Neural cell (in vitro differentiated cells): ENCODE data around the gene NPW. TPM values are rescaled to one million over a fixed set of nuclear protein-coding genes. Genes with fewer than 3 reads are reported as not detected.

ENCODE experiments used
- H2AFZ ChIP-seq: fragments of 200-600, 300-800 bp; sonication (generic), shearing (Covaris generic); 2 replicates; pipeline ENCODE4 v1.6.0; 2014; ENCODE audit warnings: low read depth, mild to moderate bottlenecking, antibody characterized with exemption, low read length, moderate library complexity
- H3F3A ChIP-seq: fragments of 200-600 bp; shearing (Covaris generic); 2 replicates; pipeline ENCODE4 v1.6.1; 2016; ENCODE audit warnings: mild to moderate bottlenecking, moderate library complexity, mixed read lengths, antibody characterized with exemption, low read length; ENCODE audit not compliant: insufficient read depth, poor library complexity, severe bottlenecking
- H3K27ac ChIP-seq: fragments of 200-600, 300-800 bp; sonication (generic), shearing (Covaris generic); 2 replicates; pipeline ENCODE4 v1.5.1; 2014; ENCODE audit warnings: mild to moderate bottlenecking, low read length, moderate library complexity
- H3K27me3 ChIP-seq: fragments of 300-800, 200-600 bp; sonication (generic), shearing (Covaris generic); 2 replicates; pipeline ENCODE4 v1.6.0; 2014; ENCODE audit warnings: mild to moderate bottlenecking, low read depth, low read length, moderate library complexity; ENCODE audit not compliant: insufficient read depth
- H3K36me3 ChIP-seq: fragments of 300-800, 200-600 bp; sonication (generic), shearing (Covaris generic); 2 replicates; pipeline ENCODE4 v1.5.1; 2014; ENCODE audit warnings: mild to moderate bottlenecking, antibody characterized with exemption, low read length, moderate library complexity; ENCODE audit not compliant: insufficient read depth
- H3K4me2 ChIP-seq: fragments of 300-800, 200-600 bp; sonication (generic), shearing (Covaris generic); 2 replicates; pipeline ENCODE4 v1.6.0; 2014; ENCODE audit warnings: mild to moderate bottlenecking, low read length
- H3K4me3 ChIP-seq: fragments of 300-800, 200-600 bp; sonication (generic), shearing (Covaris generic); 2 replicates; pipeline ENCODE4 v1.5.1; 2014; ENCODE audit warnings: mild to moderate bottlenecking, low read length, moderate library complexity
- H3K79me2 ChIP-seq: fragments of 200-600 bp; shearing (Covaris generic); replicated peaks from 2 replicates; pipeline ENCODE4 v1.6.0; 2014; ENCODE audit warnings: mild to moderate bottlenecking, low read length, moderate library complexity; ENCODE audit not compliant: insufficient read depth
- H3K9ac ChIP-seq: fragments of 300-800, 200-600 bp; sonication (generic), shearing (Covaris generic); 2 replicates; pipeline ENCODE4 v1.6.1; 2016; ENCODE audit warnings: mild to moderate bottlenecking, low read length, mixed read lengths
- H3K9me2 ChIP-seq: fragments of 200-600 bp; shearing (Covaris generic); 2 replicates; pipeline ENCODE4 v1.6.1; 2016; ENCODE audit warnings: mild to moderate bottlenecking, low read length, mixed read lengths; ENCODE audit not compliant: insufficient read depth
- H3K9me3 ChIP-seq: fragments of 200-600, 300-800 bp; sonication (generic), shearing (Covaris generic); 2 replicates; pipeline ENCODE4 v1.6.1; 2016; ENCODE audit warnings: mild to moderate bottlenecking, mixed run types, low read length, moderate library complexity, mixed read lengths
- H4K20me1 ChIP-seq: fragments of 200-600 bp; shearing (Covaris generic); 2 replicates; pipeline ENCODE4 v1.6.1; 2016; ENCODE audit warnings: mild to moderate bottlenecking, mixed run types; ENCODE audit not compliant: insufficient read depth
- CTCF ChIP-seq: fragments of 450-650 bp; IDR thresholded peaks from 2 replicates; pipeline ENCODE4 v1.5.1; 2014; ENCODE audit warnings: antibody characterized with exemption, mild to moderate bottlenecking, moderate library complexity; ENCODE audit not compliant: poor library complexity, severe bottlenecking
- EP300 ChIP-seq: fragments of 450-650 bp; conservative IDR thresholded peaks from 2 replicates; pipeline ENCODE4 v1.6.1; 2014; ENCODE audit warnings: antibody characterized with exemption, mild to moderate bottlenecking, moderate library complexity; ENCODE audit not compliant: poor library complexity, severe bottlenecking
- EZH2 ChIP-seq: fragments of 200-600, 300-800 bp; shearing (Covaris generic), sonication (generic); IDR thresholded peaks from 2 replicates; pipeline ENCODE4 v1.6.1; 2014; ENCODE audit warnings: antibody characterized with exemption, low read length, borderline replicate concordance, mild to moderate bottlenecking; ENCODE audit not compliant: insufficient read depth, poor library complexity, severe bottlenecking
- MXI1 ChIP-seq: fragments of 450-650 bp; conservative IDR thresholded peaks from 2 replicates; pipeline ENCODE4 v1.6.1; 2014; ENCODE audit warnings: antibody characterized with exemption, mild to moderate bottlenecking; ENCODE audit not compliant: poor library complexity, severe bottlenecking
- POLR2AphosphoS5 ChIP-seq: IDR thresholded peaks from 2 replicates; pipeline ENCODE4 v1.6.1; 2012
- RAD21 ChIP-seq: fragments of 450-650 bp; conservative IDR thresholded peaks from 2 replicates; pipeline ENCODE4 v1.6.1; 2014; ENCODE audit warnings: antibody characterized with exemption, mild to moderate bottlenecking, moderate library complexity
- SMC3 ChIP-seq: fragments of 450-650 bp; conservative IDR thresholded peaks from 2 replicates; pipeline ENCODE4 v1.6.1; 2014; ENCODE audit warnings: antibody characterized with exemption, mild to moderate bottlenecking, moderate library complexity; ENCODE audit not compliant: poor library complexity
- TAF1 ChIP-seq: IDR thresholded peaks from 2 replicates; pipeline ENCODE4 v1.6.1; 2012; ENCODE audit warnings: low read depth
- polyA plus RNA-seq: library from polyadenylated mRNA; depleted of rRNA; stranded (reverse); fragments of >200 nt; gene quantifications from 2 replicates; pipeline ENCODE4 v1.2.3, GENCODE V29; 2014
- TF ChIP-seq, protein P1 (sequence below): IDR thresholded peaks from 2 replicates; pipeline ENCODE4 v1.6.1; 2012; ENCODE audit warnings: borderline replicate concordance

Gene NPW
- polyA plus RNA-seq, 1 donor from 2014 or later, result not detected

DNA sequence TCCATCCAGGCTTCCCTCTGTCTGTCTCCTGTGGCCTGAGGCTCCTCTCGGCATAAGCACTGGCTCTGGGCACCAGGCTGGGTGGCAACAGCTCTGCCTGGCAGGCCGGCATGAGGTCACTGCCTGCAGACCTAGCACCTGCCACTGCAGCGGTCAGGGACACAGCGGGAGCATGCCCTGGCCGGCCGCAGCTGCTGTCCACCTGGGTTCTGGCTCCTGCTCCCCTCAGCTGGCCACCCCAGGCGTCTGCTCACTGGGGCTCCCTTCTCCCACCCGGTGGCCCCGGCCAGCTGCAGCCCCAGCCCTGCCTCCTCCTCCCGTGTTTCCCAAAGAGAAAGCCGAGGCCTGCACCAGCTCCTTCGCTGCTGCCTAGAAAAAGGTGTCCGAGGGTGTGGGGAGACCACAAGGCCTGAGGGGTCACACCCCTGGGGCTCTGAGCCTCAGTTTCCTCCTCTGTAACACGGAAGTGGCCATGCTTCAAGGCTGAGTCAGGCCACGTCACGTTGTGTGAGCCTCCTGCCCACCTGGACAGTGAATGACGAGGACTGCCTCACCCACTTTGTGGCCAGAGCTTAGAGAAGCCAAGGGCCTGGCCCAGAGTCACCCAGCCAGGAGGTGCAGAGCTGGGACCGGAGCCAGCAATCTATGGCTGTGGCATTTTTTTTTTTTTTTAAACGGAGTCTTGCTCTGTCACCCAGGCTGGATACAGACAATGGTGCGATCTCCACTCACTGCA, 21.4 kb downstream of the NPW start:
- Histone ChIP-seq H3K27me3 (no peaks in the 10 kb centered on the region), H3K36me3 (no peaks in the 10 kb centered on the region), H3K4me3 (no peak overlapping the region), H4K20me1 (no peaks in the 10 kb centered on the region), H3K9me2 (no peaks in the 10 kb centered on the region), H3K9me3 (no peaks in the 10 kb centered on the region), H3K27ac (no peak overlapping the region), H3K9ac (no peak overlapping the region), H2AFZ (no peak overlapping the region), H3K79me2 (no peaks in the 10 kb centered on the region), H3F3A (no peaks in the 10 kb centered on the region), H3K4me2 (no peak overlapping the region)
- TF ChIP-seq SMC3 (no peak), TAF1 (no peak), EZH2 (no peak), POLR2AphosphoS5 (no peak), RAD21 (no peak), MXI1 (no peak), CTCF (no peak), EP300 (no peak)
- TF ChIP-seq, protein P1, sequence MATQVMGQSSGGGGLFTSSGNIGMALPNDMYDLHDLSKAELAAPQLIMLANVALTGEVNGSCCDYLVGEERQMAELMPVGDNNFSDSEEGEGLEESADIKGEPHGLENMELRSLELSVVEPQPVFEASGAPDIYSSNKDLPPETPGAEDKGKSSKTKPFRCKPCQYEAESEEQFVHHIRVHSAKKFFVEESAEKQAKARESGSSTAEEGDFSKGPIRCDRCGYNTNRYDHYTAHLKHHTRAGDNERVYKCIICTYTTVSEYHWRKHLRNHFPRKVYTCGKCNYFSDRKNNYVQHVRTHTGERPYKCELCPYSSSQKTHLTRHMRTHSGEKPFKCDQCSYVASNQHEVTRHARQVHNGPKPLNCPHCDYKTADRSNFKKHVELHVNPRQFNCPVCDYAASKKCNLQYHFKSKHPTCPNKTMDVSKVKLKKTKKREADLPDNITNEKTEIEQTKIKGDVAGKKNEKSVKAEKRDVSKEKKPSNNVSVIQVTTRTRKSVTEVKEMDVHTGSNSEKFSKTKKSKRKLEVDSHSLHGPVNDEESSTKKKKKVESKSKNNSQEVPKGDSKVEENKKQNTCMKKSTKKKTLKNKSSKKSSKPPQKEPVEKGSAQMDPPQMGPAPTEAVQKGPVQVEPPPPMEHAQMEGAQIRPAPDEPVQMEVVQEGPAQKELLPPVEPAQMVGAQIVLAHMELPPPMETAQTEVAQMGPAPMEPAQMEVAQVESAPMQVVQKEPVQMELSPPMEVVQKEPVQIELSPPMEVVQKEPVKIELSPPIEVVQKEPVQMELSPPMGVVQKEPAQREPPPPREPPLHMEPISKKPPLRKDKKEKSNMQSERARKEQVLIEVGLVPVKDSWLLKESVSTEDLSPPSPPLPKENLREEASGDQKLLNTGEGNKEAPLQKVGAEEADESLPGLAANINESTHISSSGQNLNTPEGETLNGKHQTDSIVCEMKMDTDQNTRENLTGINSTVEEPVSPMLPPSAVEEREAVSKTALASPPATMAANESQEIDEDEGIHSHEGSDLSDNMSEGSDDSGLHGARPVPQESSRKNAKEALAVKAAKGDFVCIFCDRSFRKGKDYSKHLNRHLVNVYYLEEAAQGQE, result no peak

- no peaks in the 10 kb centered on the region for H4K20me1 ChIP-seq
- TF ChIP-seq RAD21 (no peak), EZH2 (no peak), POLR2AphosphoS5 (no peak)
- no peak overlapping the region for H3K4me2 ChIP-seq
- H3K4me3 ChIP-seq, result no peak overlapping the region
- no peaks in the 10 kb centered on the region for H3F3A ChIP-seq
- H3K27ac ChIP-seq, result no peak overlapping the region
- H3K9me3 ChIP-seq, result no peaks in the 10 kb centered on the region
- H3K79me2 ChIP-seq, result no peaks in the 10 kb centered on the region
- no peaks in the 10 kb centered on the region for H3K9me2 ChIP-seq
- H2AFZ ChIP-seq, result no peak overlapping the region
- H3K27me3 ChIP-seq, result no peaks in the 10 kb centered on the region
- no peaks in the 10 kb centered on the region for H3K36me3 ChIP-seq
- no peak overlapping the region for H3K9ac ChIP-seq
Measured at GRCh38 chr16:2042171-2042985, 22.8 kb downstream of the NPW start.
